Measurements from ENCODE around the gene DIAPH3. TPM values are rescaled to one million over a fixed set of nuclear protein-coding genes. Genes with fewer than 3 reads are reported as not detected.

DIAPH3 gene
- total RNA-seq, 3 donors from 2014 or later: under 0.01 to 0.88 (median 0.64) TPM

- H3K27ac ChIP-seq: no peak overlapping the region
- no peaks in the 10 kb centered on the region for H3K9me3 ChIP-seq
Measured at GRCh38 chr13:59665184-59665583, 498.5 kb downstream of the DIAPH3 start.

GRCh38 chr13:59664586-59664985, 499.1 kb downstream of the DIAPH3 start:
- no peak for DNase-seq (ENCODE audit: low spot score in 2 of 2)
- intact Hi-C loops (cut with DNase I; ENCODE audit: low total_unique reads): no loop called here
- Histone ChIP-seq H3K9me3 (no peaks in the 10 kb centered on the region), H3K27me3 (no peaks in the 10 kb centered on the region), H3K4me1 (no peaks in the 10 kb centered on the region), H3K4me3 (no peak overlapping the region), H3K36me3 (no peaks in the 10 kb centered on the region), H3K27ac (no peak overlapping the region)
- TF ChIP-seq POLR2AphosphoS5 (IDR thresholded peaks at IDR 0.05): no peak

More at GRCh38 chr13:59665184-59665583, 498.5 kb downstream of the DIAPH3 start:
- intact Hi-C loops (cut with DNase I; ENCODE audit: low total_unique reads): no loop called here
- Histone ChIP-seq H3K4me1 (no peaks in the 10 kb centered on the region), H3K4me3 (no peak overlapping the region), H3K27me3 (no peaks in the 10 kb centered on the region), H3K36me3 (no peaks in the 10 kb centered on the region)
- TF ChIP-seq POLR2AphosphoS5 (IDR thresholded peaks at IDR 0.05): no peak
- no peak for TF ChIP-seq CTCF (IDR thresholded peaks at IDR 0.05)
- TF ChIP-seq POLR2A (IDR thresholded peaks at IDR 0.05): no peak
- no peak for DNase-seq (ENCODE audit: low spot score in 2 of 2)

GRCh38 chr13:59663707-59664106, 500.0 kb downstream of the DIAPH3 start:
- Histone ChIP-seq H3K27ac (no peak overlapping the region), H3K4me1 (no peaks in the 10 kb centered on the region), H3K27me3 (no peaks in the 10 kb centered on the region), H3K36me3 (no peaks in the 10 kb centered on the region), H3K4me3 (no peak overlapping the region), H3K9me3 (no peaks in the 10 kb centered on the region)
- TF ChIP-seq CTCF (IDR thresholded peaks at IDR 0.05): no peak
- TF ChIP-seq POLR2AphosphoS5 (IDR thresholded peaks at IDR 0.05): no peak
- TF ChIP-seq POLR2A (IDR thresholded peaks at IDR 0.05): no peak
- DNase-seq (ENCODE audit: low spot score in 2 of 2): no peak
- intact Hi-C loops (cut with DNase I; ENCODE audit: low total_unique reads): no loop called here

GRCh38 chr13:59660582-59660981, 503.1 kb downstream of the DIAPH3 start:
- H3K4me1 ChIP-seq: no peaks in the 10 kb centered on the region
- no peak for DNase-seq (ENCODE audit: low spot score in 2 of 2)
- no peak for TF ChIP-seq POLR2AphosphoS5 (IDR thresholded peaks at IDR 0.05)
- TF ChIP-seq POLR2A (IDR thresholded peaks at IDR 0.05): no peak
- no peak for TF ChIP-seq CTCF (IDR thresholded peaks at IDR 0.05)
- H3K4me3 ChIP-seq: no peak overlapping the region
- H3K9me3 ChIP-seq: no peaks in the 10 kb centered on the region
- intact Hi-C loops (cut with DNase I; ENCODE audit: low total_unique reads): no loop called here
- H3K27ac ChIP-seq: no peak overlapping the region
- no peaks in the 10 kb centered on the region for H3K36me3 ChIP-seq
- no peaks in the 10 kb centered on the region for H3K27me3 ChIP-seq

GRCh38 chr13:59659981-59660380, 503.7 kb downstream of the DIAPH3 start:
- no peak for DNase-seq (ENCODE audit: low spot score in 2 of 2)
- intact Hi-C loops (cut with DNase I; ENCODE audit: low total_unique reads): no loop called here
- Histone ChIP-seq H3K9me3 (no peaks in the 10 kb centered on the region), H3K27ac (no peak overlapping the region), H3K36me3 (no peaks in the 10 kb centered on the region), H3K4me3 (no peak overlapping the region), H3K4me1 (no peaks in the 10 kb centered on the region), H3K27me3 (no peaks in the 10 kb centered on the region)
- TF ChIP-seq POLR2AphosphoS5 (IDR thresholded peaks at IDR 0.05) (no peak), CTCF (IDR thresholded peaks at IDR 0.05) (no peak), POLR2A (IDR thresholded peaks at IDR 0.05) (no peak)

Measured in breast epithelium (tissue), 4 donors.